Left colon (tissue), 2 donors: Measurements from ENCODE around the gene SLC2A14. TPM values are rescaled to one million over a fixed set of nuclear protein-coding genes. Genes with fewer than 3 reads are reported as not detected.
"Not testable (repeated sequence)": the region's sequence is repeated elsewhere in the genome, so short reads cannot be mapped to it uniquely, and the experiment has no call there.

ENCODE experiments used
- ATAC-seq: fragments of 200-7000 bp; cut with Tn5 transposase; one replicate; pipeline ENCODE4 v1.9.1; 2020; ENCODE audit warnings: mild to moderate bottlenecking, moderate library complexity
- DNase-seq, 2 donors: peaks; one replicate each; pipeline ENCODE4 v3.0.0-alpha.2; 2020
- intact Hi-C, 2 donors: fragments of 100-400 bp; cut with DNase I in 1 of 2; cut with micrococcal nuclease in 1 of 2; formaldehyde crosslinking; loops; one replicate each; pipeline versions ENCODE4 v1.11.2 to v1.14.0; 2022; cut with DNase I, micrococcal nuclease
- total RNA-seq, 2 donors: library from RNA; stranded (reverse); fragmentation: NEBNext Ultra II Directional; extraction: Animal tissue kit (Norgen Biotek cat#: 25700); gene quantifications; one replicate each; pipeline ENCODE4 v1.2.1, GENCODE V29; 2021
- donor health status: DM: no; HTN: no; CAD: no.
- donor health status: DM: yes; HTN: yes; CAD: no.

Gene SLC2A14
- total RNA-seq, 2 donors from 2014 or later, result 0.36 to 0.37 TPM

DNA sequence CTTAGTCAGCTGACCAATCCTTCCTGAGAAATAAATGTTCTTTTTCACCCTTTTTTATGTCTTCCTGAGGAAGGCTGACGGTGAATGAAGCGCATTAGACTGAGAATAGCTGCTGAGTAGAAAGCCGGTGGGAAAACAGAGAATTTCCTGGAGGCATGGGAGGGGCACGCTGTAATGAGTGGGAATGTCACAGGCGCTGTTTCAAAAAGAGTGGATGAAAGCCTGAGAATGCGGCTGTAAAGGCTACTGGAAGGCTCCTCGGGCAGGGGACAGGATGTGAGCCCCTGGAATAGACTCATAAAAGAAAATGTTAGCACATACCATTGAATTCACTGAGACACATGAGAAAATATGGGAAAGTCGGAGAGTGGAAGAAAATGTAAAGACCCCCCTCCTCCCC is 29.6 kb downstream of the SLC2A14 start:
- ATAC-seq, intact Hi-C loops, DNase-seq: not testable (repeated sequence)

DNA sequence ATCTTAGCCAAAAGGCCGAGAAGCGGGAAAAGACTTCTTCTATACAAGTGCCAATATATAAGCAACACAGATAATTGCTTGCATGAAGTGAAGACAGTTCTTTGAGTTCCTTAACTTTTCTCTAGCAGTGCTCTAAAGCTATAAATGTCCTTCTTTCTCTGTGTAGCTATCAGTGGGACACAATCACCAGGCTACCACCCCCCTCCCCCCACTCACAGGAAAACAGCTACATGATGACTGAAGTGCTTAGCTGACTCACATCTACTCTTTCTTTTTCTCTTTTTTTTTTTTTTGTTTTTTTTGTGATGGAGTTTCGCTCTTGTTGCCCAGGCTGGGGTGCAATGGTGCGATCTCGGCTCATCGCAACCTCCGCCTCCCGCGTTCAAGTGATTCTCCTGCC is 30.3 kb downstream of the SLC2A14 start:
- intact Hi-C loops, ATAC-seq, DNase-seq: not testable (repeated sequence)

DNA sequence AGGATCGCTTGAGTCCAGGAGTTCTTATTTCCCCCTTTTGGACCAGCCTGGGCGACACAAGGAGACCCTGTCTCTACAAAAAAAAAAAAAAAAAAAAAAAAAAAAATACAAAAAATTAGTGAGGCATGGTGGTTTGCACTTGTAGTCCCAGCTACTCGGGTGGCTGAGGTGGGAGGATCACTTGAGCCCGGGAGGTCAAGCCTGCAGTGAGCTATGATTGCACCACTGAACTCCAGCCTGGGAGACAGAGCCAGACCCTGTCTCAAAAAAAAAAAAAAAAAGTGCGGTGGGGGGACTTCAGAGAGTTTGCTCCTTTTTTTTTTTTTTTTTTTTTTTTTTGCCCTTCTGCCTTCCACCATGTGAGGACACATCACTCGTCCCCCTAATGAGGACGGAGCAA is 32.9 kb downstream of the SLC2A14 start:
- DNase-seq, intact Hi-C loops: not testable (repeated sequence)

DNA sequence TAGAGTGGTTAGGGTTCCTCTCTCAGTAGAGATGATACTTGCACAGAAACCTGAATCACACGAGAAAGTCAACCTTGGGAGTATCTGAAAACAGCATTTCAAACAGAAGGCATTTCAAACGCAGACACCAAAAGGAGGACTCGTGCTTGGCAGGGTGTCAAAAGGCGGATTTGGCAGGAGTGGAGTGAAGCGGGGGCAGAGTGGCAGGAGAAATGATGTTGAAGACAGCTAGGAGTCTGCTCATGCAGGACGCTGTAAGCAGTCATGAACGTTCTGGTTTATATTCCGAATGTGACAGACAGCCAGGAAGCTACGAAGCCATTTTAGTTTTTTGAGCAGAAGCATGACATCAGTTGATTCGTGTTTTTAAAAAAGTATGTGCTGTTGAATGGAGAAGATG is 33.5 kb downstream of the SLC2A14 start:
- ATAC-seq, DNase-seq, intact Hi-C loops: not testable (repeated sequence)

More for the DNA sequence above, 32.9 kb downstream of the SLC2A14 start:
- ATAC-seq, result not testable (repeated sequence)

DNA sequence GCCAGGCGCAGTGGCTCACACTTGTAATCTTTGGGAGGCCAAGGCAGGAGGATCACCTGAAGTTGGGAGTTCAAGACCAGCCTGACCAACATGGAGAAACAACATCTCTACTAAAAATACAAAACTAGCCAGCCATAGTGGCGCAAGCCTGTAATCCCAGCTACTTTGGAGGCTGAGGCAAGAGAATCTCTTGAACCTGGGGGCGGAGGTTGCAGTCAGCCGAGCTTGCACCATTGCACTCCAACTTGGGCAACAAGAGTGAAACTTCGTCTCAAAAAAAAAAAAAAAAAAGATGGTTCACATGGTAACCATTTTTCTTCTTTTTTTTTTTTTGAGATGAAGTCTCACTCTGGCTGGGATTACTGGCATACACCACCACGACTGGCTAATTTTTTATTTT is 35.3 kb downstream of the SLC2A14 start:
- ATAC-seq, result no peak

DNA sequence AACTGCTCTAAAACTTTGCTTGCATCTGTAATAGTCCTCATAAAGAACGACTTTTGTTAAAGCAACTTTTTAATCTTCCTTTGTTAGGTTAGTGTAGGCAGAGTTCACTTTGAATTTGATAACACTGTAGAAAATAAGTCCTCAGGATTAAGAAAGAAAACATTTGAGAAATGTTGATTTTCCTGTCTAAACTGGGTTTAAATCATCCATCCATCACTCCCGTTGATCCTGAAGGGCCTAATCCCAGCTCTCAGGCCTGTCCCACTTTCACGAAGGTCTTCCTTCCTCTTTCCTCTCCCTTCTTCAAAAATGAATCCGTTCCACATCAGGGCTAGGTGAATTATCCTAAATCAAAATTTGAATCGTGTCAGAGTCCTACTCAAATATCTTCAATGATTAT is 36.9 kb downstream of the SLC2A14 start:
- ATAC-seq (no peak), DNase-seq (no peak)
- intact Hi-C loops, result no loop called here

More for the DNA sequence above, 35.3 kb downstream of the SLC2A14 start:
- DNase-seq, result no peak
- intact Hi-C loops, result no loop called here

DNA sequence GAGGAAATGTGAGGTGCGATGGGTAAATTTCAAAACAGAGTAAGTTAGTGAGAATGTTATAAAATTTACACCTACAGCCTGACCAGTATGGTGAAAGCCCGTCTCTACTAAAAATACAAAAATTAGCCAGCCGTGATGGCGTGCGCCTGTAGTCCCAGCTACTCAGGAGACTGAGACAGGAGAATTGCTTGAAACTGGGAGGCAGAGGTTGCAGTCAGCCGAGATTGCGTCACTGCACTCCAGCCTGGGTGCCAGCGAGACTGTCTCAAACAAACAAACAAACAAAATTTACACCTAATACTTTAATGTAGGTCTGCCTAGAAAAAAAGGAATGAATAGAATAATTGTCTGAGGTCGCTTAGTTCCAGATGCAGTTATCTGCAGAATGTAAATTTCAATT is 37.6 kb downstream of the SLC2A14 start:
- intact Hi-C loops, result no loop called here
- no peak for DNase-seq
- ATAC-seq, result no peak

DNA sequence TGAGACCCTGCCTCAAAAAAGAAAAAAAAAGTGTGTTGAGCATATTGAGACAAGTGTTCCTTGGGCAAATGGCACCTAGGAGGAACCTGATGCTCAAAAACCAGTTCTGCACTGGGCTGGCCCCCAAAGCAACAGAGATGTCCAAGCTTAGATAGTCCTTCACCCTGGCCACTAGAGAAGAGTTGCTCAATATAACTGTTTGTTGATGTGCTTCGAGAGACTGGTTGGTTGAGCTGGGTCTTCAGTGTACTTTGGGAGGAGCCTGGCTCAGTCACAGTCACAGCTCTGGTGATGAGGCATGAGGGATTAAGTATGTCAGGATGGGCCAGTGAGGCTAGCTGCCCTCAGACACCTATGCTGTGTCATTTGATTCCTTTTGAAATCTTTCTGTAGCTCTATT is 38.0 kb downstream of the SLC2A14 start:
- DNase-seq (no peak), ATAC-seq (no peak)
- intact Hi-C loops, result no loop called here

DNA sequence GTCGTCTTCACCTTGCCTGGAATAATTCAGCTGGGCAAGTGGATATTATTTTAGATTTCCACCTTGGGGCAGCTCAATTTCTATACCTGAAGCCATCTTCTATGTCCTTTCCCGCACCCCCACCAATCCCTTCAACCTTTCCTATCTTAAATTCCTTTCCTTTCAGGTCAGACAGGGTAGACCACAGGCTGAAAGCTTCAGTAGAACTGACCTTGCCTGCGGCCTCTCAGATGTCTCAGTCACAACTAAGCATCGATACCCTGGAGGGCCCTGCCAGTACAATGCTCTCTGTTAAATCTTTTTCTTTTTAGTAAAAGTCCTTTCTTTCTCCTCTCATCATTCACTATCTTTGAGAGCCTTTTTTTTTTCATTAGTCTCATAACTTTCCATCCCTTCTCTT is 38.9 kb downstream of the SLC2A14 start:
- intact Hi-C loops, result no loop called here
- no peak for ATAC-seq
- DNase-seq, result no peak

DNA sequence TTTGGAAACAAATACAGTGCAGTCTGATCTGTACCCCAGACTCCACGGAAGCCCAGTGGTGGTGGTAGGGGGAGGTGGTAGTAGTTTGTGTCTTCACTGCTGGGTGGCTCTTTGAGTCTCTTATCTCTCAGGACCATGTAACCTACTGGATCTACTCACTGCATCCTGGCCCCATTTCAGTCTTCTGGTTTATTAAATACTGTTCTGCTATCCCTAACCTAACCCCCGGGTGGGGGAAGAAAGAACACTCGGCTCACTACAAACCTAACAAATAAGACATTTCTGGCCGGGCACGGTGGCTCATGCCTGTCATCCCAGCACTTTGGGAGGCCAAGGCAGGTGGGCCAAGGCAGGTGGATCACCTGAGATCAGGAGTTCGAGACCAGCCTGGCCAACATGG is 39.5 kb downstream of the SLC2A14 start:
- DNase-seq, intact Hi-C loops, ATAC-seq: not testable (repeated sequence)

DNA sequence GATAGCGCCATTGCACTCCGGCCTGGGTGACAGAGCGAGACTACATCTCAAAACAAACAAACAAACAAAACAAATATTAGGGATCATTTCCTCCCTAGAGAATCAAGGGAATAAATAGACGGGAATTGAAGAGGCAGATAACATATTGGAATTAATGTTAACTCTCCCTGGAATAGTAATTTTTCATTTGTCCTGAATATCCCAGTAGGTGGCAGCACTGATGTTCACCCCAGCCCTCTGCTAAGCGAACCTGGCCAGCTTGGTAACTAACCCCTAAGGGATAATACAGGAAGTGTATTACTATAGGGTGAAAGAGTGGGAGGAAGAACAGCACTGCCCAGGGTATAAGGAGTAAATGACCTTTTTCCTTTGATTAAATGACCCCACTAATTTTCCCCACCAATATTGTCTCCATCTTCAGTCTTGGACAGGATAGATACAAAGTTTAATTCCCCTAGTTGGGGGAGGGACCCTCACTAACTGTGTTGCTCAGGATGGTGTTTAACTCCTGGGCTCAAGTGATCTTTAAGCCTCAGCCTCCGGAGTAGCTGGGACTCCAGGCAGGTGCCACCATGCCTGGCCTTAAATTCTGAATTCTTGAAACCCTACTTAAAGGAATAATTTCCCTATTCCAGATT is 40.5 kb downstream of the SLC2A14 start:
- ATAC-seq (peak; percentile 61), DNase-seq (peak in 1 of 2 donors; percentile 7)
- intact Hi-C loops, result no loop called here

DNA sequence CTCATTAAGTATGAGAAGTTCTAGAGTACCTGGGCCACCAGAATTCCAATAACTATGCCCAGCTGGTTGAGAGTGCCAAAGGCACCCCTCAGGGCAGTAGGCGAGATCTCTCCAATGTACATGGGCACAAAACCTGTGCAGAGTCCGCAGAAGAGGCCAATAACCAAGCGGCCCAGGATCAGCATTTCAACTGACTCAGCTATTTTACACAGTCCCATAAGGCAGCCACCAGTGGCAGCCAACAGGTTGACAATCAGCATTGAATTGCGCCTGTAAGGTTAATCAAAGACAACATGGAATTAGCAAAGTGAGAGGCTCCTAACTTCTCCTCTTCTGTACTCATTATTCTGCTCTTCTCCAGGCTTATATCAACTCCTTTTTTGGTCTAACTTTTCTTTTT is 43.0 kb downstream of the SLC2A14 start:
- ATAC-seq, intact Hi-C loops, DNase-seq: not testable (repeated sequence)

DNA sequence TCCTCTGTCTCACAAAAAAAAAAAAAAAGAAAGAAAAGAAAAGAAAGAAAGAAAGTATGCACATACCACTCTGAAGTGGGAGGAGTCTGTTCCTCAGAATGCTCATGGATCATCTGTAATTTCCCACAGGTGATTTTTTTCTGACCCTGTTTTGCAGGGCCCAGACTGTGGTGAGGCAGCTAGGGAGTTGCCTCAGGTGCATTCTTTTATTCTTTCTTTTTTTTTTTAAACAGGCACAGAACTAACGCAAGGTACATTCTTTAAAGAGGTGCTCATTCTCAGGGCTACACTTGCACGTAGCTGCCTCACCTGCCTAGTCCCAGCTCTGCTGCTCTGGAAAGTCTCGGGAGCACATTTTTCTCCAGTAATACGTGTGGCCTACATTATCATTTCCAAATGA is 47.0 kb downstream of the SLC2A14 start:
- ATAC-seq, DNase-seq, intact Hi-C loops: not testable (repeated sequence)

DNA sequence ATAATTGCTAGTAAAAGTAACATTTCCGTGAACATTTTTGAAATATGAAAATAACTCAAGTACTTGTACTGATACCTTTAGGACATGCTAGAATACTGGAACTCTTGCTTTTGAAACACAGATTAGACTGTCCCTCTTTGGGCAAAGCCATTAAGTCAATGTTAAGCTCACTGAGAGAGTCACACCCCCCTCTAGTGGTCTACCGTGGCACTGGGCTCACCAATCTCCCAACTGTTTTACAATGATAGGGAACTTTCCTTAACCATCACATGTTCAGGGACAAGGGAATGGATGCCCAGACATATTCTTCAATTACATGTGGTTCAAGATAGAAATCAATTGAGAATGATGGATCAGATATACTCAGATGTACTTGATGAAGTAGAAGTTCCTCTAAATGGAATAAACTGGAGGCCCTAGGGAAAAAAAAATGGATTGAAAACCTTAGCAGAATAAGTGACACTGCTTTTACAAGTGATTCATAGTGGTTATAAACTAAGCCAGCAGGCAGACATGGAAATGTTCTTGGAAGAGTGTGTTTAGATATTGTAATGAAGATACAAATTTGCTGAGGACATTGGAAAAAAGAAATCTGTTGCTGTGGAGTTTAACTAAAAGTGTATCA is 65.7 kb downstream of the SLC2A14 start:
- ATAC-seq (peak; percentile 66), DNase-seq (peak; percentile 28 to 68)
- intact Hi-C loops, result no loop called here

DNA sequence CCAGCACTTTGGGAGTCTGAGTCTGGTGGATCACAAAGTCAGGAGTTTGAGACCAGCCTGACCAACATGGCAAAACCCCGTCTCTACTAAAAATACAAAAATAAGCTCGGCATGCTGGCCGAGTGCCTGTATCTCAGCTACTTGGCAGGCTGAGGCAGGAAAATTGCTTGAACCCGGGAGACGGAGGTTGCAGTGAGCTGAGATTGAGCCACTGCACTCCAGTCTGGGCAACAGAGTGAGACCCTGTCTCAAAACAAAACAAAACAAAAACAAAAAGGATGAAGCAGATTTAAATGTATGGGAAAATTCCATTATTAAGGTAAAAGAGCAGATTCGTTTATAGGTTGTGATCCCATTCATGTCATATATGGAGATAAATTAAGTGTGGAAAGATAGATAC is 66.4 kb downstream of the SLC2A14 start:
- ATAC-seq, intact Hi-C loops, DNase-seq: not testable (repeated sequence)

DNA sequence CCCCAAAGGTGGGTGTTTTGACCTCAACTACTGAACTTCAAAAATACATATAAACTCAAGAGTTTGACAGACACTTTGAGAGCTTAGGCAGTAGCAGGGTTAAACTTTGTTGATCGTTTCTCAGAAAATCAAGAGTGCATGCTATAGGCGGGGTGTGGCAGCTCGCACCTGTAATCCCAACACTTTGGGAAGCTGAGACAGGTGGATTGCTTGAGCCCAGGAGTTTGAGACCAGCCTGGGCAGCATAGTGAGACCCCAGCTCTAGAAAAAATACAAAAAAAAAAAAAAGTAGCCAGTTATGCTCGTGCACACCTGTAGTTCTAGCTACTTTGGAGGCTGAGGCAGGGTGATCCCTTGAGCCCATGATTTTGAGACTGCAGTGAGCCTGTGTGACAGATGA is 71.3 kb downstream of the SLC2A14 start:
- intact Hi-C loops, result no loop called here
- DNase-seq, result no peak
- no peak for ATAC-seq

DNA sequence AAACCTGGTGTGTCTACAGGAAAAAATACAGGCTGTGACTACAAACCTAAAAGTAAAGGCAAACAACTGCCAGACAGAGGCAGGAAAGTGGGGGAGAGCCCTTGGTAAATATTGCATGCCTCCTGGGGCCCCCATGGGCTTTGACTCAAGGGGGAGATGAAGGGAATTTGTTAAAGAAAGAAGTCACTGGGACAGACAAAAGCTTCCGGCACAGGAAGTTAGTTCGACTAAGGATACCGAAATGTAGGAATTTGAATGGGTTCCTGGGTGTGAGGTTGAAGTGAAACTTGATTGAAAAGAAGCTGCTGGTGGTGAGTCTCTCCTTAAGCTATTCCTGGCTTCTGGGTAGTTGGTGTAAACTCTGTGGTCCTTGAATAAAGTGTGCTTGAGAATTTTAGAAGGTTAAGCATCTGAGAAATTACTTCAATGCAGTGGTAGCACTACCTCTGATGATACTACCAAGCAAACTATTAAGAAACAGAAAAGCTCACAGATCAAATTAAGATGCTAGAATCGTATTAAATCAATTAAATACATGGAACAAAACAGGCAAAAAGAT is 73.9 kb downstream of the SLC2A14 start:
- intact Hi-C loops, ATAC-seq, DNase-seq: not testable (repeated sequence)

DNA sequence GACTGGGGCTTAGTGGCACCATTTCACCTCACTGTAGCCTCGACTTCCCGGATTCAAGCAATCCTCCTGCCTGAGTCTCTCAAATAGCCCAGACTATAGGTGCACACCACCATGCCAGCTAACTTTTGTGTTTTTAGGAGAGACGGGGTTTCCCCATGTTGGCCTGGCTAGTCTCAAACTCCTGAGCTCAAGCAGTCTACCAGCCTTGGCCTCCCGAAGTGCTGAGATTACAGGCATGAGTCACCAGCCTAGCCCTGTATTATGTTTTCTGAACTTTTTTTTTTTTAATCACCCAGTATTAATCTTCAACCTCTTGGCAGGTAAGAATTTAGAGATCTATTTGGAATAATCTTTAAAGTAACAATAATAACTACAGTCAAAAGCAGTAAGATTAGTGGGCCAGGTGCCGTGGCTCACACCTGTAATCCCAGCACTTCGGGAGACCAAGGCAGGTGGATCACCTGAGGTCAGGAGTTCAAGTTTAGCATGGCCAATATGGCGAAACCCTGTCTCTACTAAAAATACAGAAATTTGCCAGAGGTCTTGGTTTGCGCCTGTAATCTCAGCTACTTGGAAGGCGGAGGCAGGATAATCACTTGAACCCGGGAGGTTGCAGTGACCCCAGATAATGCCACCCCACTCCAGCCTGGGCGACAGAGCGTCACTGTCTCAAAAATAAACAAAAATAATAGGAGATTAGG is 74.9 kb downstream of the SLC2A14 start:
- intact Hi-C loops, result no loop called here
- DNase-seq, result no peak
- ATAC-seq, result no peak

DNA sequence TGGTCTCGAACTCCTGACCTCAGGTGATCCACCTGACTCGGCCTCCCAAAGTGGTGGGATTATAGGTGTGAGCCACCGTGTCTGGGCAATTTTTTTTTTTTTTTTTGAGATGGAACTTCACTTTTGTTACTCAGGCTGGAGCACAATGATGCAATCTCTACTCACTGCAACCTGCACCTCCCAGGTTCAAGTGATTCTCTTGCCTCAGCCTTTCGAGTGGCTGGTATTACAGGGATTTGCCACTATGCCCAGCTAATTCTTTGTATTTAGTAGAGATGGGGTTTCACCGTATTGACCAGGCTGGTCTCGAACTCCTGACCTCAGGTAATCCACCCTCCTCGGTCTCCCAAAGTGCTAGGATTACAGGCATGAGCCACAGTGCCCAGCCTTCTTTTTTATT is 75.4 kb downstream of the SLC2A14 start:
- ATAC-seq, DNase-seq, intact Hi-C loops: not testable (repeated sequence)

DNA sequence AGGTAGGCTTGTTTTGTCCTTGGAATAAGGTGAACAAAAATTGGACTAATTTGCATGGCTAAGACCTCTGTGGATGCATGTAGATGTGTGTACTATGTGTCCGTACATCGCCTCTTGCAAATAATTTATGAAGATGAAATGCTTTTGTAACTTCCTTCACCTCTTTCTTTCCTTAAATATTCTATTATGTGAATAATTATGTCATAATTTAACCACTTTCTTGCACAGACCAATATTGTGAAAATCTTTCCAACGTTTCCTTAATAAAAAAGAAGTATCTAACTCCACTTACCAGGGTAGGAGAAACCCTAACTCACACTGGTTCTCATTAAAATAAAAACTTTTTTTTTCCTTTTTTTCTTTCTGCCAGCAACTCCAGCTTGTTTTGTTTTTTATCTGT is 79.5 kb downstream of the SLC2A14 start:
- DNase-seq (no peak), ATAC-seq (no peak)
- intact Hi-C loops, result no loop called here
